Neural progenitor cell (in vitro differentiated cells): ENCODE measurements around the gene IDH3B.

Experiments used
- EZH2phosphoT487 ChIP-seq: fragments of 200-600 bp; sonication (generic); IDR thresholded peaks from 2 replicates; pipeline ENCODE4 v1.6.1; 2017; ENCODE audit warnings: antibody characterized with exemption
- TF ChIP-seq, protein P1 (sequence below): fragments of 200-600 bp; sonication (generic); IDR thresholded peaks from 2 replicates; pipeline ENCODE4 v1.5.1; 2017; ENCODE audit warnings: antibody characterized with exemption, mild to moderate bottlenecking

DNA sequence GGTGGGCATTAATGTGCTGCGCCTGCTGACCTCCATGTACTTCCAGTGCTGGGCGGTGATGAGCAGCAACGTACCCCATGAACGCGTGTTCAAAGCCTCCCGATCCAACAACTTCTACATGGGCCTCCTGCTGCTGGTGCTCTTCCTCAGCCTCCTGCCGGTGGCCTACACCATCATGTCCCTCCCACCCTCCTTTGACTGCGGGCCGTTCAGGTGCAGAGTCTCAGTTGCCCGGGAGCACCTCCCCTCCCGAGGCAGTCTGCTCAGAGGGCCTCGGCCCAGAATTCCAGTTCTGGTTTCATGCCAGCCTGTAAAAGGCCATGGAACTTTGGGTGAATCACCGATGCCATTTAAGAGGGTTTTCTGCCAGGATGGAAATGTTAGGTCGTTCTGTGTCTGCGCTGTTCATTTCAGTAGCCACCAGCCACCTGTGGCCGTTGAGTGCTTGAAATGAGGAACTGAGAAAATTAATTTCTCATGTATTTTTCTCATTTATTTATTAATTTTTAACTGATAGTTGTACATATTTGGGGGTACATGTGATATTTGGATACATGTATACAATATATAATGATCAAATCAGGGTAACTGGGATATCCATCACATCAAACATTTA, 46.8 kb downstream of the IDH3B start:
- TF ChIP-seq, protein P1, sequence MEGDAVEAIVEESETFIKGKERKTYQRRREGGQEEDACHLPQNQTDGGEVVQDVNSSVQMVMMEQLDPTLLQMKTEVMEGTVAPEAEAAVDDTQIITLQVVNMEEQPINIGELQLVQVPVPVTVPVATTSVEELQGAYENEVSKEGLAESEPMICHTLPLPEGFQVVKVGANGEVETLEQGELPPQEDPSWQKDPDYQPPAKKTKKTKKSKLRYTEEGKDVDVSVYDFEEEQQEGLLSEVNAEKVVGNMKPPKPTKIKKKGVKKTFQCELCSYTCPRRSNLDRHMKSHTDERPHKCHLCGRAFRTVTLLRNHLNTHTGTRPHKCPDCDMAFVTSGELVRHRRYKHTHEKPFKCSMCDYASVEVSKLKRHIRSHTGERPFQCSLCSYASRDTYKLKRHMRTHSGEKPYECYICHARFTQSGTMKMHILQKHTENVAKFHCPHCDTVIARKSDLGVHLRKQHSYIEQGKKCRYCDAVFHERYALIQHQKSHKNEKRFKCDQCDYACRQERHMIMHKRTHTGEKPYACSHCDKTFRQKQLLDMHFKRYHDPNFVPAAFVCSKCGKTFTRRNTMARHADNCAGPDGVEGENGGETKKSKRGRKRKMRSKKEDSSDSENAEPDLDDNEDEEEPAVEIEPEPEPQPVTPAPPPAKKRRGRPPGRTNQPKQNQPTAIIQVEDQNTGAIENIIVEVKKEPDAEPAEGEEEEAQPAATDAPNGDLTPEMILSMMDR = no peak
- no peak for TF ChIP-seq EZH2phosphoT487
